Measurements from ENCODE around the gene LHX4.

The LHX4 gene

DNA sequence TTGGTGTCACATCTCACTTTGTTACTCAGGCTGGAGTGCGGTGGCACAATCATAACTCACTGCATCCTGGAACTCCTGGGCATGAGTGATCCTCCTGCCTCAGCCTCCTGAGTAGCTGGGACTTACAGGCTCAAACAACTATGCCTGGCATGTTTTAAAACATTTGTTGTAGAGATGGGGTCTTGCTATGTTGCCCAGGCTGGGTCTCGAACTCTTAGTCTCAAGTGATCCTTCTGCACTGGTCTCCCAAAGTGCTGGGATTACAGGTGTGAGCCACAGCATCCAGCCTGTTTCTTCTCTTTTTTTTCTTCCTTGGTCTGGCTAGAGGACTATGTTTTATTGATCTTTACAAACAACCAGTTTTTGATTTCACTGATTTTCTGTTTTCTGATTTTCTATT lies 64.6 kb downstream of the LHX4 start:
- TF ChIP-seq, protein P1, sequence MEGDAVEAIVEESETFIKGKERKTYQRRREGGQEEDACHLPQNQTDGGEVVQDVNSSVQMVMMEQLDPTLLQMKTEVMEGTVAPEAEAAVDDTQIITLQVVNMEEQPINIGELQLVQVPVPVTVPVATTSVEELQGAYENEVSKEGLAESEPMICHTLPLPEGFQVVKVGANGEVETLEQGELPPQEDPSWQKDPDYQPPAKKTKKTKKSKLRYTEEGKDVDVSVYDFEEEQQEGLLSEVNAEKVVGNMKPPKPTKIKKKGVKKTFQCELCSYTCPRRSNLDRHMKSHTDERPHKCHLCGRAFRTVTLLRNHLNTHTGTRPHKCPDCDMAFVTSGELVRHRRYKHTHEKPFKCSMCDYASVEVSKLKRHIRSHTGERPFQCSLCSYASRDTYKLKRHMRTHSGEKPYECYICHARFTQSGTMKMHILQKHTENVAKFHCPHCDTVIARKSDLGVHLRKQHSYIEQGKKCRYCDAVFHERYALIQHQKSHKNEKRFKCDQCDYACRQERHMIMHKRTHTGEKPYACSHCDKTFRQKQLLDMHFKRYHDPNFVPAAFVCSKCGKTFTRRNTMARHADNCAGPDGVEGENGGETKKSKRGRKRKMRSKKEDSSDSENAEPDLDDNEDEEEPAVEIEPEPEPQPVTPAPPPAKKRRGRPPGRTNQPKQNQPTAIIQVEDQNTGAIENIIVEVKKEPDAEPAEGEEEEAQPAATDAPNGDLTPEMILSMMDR (IDR thresholded peaks at IDR 0.05; ENCODE audit: low read depth, low read length), result no peak
- H3K4me3 ChIP-seq (ENCODE audit: low read depth, low read length), result no peak overlapping the region

DNA sequence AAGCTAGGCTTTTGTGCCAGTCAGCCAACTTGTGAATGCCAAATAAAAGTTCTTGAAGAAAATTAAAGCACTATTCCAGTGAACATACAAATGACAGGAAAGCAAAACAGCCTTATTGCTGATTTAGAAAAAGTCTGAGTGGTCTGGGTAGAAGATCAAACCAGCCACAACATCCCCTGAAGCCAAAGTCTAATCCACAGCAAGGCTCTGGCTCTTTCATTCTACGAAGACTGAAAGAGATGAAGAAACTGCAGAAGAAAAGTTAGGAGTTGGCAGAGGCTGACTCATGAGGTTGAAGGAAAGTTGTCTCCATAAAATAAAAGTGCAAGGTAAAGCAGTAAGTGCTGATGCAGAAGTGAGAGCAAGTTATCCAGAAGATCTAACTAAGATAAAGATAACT lies 65.9 kb downstream of the LHX4 start:
- H3K4me3 ChIP-seq (ENCODE audit: low read depth, low read length), result no peak overlapping the region
- TF ChIP-seq, protein P1 (IDR thresholded peaks at IDR 0.05; ENCODE audit: low read depth, low read length), result no peak

DNA sequence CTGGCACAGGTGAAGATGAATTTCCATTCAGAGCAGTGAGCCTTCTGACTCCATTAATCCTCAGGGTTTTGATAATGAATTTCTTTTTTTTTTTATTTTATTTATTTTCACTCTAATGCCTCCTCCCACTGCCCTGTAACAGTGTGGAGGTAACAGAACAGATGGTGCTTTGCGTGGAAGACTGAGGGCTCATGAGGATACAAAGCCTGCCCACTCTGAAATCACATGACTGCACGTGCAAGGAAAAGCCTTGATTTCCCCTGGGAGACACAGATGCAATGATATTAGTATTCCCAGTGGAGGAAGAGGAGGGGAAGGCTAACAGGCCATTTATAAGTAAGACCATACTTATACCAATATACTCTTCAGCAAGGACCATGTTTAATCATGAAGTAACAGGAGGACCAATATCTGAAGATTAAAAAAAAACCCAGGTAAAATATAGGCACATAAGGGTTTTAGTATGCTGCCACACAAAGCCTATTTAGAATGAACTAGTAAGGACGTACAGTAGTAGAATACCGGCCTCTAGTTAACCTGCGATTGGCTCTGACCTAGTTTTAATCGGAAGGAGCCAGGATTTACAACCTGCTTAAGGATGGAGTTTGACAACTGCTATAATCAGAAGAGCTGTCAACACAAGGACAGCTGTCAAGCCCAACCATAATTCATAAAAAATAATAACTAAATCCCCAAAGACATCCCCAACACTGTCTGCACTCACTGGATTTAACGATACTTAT lies 69.6 kb downstream of the LHX4 start:
- H3K4me3 ChIP-seq (ENCODE audit: low read depth, low read length), result no peak overlapping the region
- TF ChIP-seq, protein P1 (IDR thresholded peaks at IDR 0.05; ENCODE audit: low read depth, low read length), result no peak

DNA sequence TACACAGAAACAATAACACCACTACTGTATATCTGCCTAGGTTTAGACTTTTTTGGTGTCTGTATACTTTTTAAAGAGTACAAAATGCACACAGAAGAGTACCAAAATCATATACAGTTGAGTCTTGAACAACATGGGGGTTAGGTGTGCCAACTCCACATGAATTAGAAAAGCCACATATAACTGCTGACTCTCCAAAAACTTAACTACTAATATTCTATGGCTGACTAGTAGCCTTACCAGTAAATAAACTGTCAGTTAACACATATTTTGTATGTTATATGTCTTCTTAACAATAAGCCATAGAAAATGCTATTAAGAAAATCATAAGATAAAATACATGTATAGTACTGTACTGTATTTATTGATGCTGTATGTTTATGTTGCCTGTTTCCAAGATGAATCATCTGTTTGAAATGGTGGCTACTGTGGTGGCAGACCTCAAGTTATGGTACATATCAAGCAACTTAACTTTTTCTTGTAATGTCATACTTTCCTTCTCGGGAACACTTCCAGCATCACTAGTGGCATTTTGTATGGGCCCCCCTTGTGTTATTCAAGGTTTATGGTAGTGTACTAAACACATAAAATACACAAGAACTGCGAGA lies 71.2 kb downstream of the LHX4 start:
- TF ChIP-seq, protein P1 (IDR thresholded peaks at IDR 0.05; ENCODE audit: low read depth, low read length), result no peak
- no peak overlapping the region for H3K4me3 ChIP-seq (ENCODE audit: low read depth, low read length)

DNA sequence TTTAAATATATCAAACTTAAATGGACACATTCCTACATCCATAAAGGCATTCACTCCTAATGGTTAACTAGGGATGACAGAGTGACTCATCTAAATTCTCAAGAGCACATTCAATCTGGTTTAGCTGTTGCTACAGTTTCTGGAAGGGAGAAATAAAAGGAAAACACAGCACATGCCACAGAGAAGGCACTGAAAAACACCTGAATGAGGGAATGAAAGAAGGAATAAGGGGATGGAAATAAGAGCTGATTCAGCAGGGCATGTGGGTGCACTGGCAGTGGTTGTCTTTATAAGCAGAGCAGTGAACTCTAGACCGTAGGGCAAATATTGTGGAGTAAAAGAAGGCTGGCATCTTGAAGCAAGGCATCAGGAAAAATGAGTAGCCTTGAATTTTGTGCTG lies 79.3 kb downstream of the LHX4 start:
- TF ChIP-seq, protein P1 (IDR thresholded peaks at IDR 0.05; ENCODE audit: low read depth, low read length), result no peak
- H3K4me3 ChIP-seq (ENCODE audit: low read depth, low read length), result no peak overlapping the region

DNA sequence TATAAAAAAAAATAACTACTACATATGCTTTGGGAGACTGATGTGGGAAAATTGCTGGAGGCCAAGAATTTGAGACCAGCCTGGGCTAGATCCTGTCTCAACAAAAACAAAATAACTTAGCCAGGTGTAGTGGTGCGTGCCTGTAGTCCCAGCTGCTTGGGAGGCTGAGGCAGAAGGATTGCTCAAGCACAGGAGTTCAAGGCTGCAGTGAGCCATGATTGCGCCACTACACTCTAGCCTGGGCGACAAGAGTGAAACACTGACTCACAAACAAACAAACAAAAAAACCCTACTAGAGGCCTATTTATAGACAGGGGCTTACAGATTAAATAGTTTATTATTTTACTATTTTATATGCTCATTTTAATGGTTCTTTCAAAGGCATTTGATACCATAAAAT lies 80.0 kb downstream of the LHX4 start:
- TF ChIP-seq, protein P1 (IDR thresholded peaks at IDR 0.05; ENCODE audit: low read depth, low read length), result no peak
- H3K4me3 ChIP-seq (ENCODE audit: low read depth, low read length), result no peak overlapping the region

DNA sequence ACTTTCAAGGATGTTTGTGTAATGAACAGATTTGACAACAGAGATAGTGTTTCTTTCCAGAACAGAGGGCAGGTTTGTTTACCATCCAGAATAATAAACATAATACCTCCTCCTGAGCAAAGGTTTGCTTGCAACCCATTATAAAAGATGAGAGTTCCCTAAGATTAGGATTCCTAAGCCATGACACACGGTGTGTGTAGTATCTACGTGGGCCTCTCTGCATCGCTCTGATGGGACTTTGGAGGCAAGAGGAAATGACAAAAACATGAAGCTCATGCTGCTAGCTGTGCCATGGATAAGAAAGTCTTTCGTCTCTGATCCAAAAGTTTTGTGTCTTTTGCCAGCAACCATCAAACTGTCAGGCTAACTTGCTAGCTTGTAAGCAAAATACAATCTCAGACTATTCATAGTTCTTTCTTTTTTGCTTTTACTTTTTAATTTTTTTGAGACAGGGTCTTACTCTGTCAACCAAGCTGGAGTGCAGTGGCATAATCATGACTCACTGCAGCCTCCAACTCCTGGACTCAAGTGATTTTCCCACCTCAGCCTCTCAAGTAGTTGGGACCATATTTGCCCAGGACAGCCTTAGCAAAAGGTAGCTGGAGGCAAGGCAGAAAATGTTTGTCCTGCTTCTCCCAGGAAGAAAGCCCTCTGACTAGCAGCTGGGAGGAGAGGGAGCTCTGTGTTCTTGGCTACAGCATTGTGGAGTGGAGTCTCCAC lies 81.1 kb downstream of the LHX4 start:
- TF ChIP-seq, protein P1 (IDR thresholded peaks at IDR 0.05; ENCODE audit: low read depth, low read length), result no peak
- no peak overlapping the region for H3K4me3 ChIP-seq (ENCODE audit: low read depth, low read length)
